Breast epithelium (tissue), 3 donors: ENCODE measurements around the gene ACOX2.

Source experiments
- CTCF ChIP-seq, 3 donors: fragments of 450-650 bp; IDR thresholded peaks; one replicate each; pipeline ENCODE4 v1.5.1; 2016 to 2017; ENCODE audit warnings: antibody characterized with exemption in 3 of 3, mild to moderate bottlenecking in 3 of 3, moderate library complexity in 3 of 3
- POLR2AphosphoS5 ChIP-seq, 3 donors: sonication (generic); formaldehyde crosslinking; IDR thresholded peaks; one replicate each; pipeline ENCODE4 v1.6.1; 2017; ENCODE audit warnings: antibody characterized with exemption in 3 of 3

GRCh38 chr3:58564054-58564453 is 27.1 kb upstream of the ACOX2 start:
- no peak for TF ChIP-seq CTCF (IDR thresholded peaks at IDR 0.05)
- no peak for TF ChIP-seq POLR2AphosphoS5 (IDR thresholded peaks at IDR 0.05)
